ENCODE results near the gene PUM2.

DNA sequence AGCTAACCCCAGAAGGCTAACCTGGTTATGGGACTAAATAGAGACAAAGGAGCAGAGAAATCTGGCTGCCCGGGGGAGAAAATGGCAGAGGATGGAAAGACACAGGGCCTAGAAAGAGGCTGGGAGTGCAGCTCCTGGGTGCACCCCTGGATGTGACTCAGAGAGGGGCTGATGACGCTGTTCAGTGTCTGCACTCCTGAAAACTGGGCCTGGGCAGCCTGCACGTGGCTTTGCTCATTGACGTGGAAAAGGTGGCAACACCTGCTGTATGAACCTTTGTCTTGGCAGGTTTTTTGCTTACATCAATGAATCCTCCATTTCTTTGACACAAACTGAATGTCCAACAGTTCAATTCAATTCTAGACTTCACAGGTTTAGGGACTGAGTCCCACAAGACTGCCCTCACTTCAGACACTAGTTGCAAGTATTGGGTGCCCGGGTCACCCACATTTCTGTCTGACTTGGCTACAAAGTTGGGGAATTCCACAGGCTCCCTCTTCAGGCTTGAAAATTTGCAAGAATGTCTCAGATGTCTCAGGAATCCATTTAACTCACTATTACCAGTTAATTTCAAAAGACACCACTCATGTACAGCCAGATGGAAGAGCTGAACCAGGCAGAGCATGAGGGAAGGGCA is 47.3 kb upstream of the PUM2 start:
- TF ChIP-seq, protein P1, sequence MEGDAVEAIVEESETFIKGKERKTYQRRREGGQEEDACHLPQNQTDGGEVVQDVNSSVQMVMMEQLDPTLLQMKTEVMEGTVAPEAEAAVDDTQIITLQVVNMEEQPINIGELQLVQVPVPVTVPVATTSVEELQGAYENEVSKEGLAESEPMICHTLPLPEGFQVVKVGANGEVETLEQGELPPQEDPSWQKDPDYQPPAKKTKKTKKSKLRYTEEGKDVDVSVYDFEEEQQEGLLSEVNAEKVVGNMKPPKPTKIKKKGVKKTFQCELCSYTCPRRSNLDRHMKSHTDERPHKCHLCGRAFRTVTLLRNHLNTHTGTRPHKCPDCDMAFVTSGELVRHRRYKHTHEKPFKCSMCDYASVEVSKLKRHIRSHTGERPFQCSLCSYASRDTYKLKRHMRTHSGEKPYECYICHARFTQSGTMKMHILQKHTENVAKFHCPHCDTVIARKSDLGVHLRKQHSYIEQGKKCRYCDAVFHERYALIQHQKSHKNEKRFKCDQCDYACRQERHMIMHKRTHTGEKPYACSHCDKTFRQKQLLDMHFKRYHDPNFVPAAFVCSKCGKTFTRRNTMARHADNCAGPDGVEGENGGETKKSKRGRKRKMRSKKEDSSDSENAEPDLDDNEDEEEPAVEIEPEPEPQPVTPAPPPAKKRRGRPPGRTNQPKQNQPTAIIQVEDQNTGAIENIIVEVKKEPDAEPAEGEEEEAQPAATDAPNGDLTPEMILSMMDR (IDR thresholded peaks at IDR 0.05): no peak
- no peak for TF ChIP-seq POLR2A (IDR thresholded peaks at IDR 0.05)
